ENCODE measurements around the gene PAQR6.
A peak's percentile ranks its signal among the peaks of the same experiment; 100 is the strongest.

PAQR6 gene

GRCh38 chr1:156214024-156214748 lies 33.7 kb downstream of the PAQR6 start:
- peak overlapping the region; percentile 84 for H3K4me3 ChIP-seq (ENCODE audit: low read depth, low read length)
- no peak for DNase-seq (ENCODE audit: low read depth)
- no peak for TF ChIP-seq CTCF (IDR thresholded peaks at IDR 0.05; ENCODE audit: insufficient read depth, low read depth, low read length, missing control alignments)

GRCh38 chr1:156213644-156213966 lies 34.3 kb downstream of the PAQR6 start:
- H3K4me3 ChIP-seq (ENCODE audit: low read depth, low read length) = peak overlapping the region; percentile 84
- DNase-seq (ENCODE audit: low read depth) = no peak
- TF ChIP-seq CTCF (IDR thresholded peaks at IDR 0.05; ENCODE audit: insufficient read depth, low read depth, low read length, missing control alignments) = no peak

- TF ChIP-seq CTCF (IDR thresholded peaks at IDR 0.05; ENCODE audit: insufficient read depth, low read depth, low read length, missing control alignments) = no peak
- peak within 1 kb of the TSS; percentile 84 for H3K4me3 ChIP-seq (ENCODE audit: low read depth, low read length)
- peak; percentile 98 for DNase-seq (ENCODE audit: low read depth)
Observed at GRCh38 chr1:156212833-156213643, 34.8 kb downstream of the PAQR6 start, which contains the start of gene PMF1. Gene PMF1, plus strand, starts transcription at chr1:156213007. Its CDS starts 9 bp downstream, at chr1:156213016.

GRCh38 chr1:156212130-156212529 lies 35.7 kb downstream of the PAQR6 start:
- no peak for TF ChIP-seq CTCF (IDR thresholded peaks at IDR 0.05; ENCODE audit: insufficient read depth, low read depth, low read length, missing control alignments)
- no peak for DNase-seq (ENCODE audit: low read depth)
- peak overlapping the region; percentile 84 for H3K4me3 ChIP-seq (ENCODE audit: low read depth, low read length)

GRCh38 chr1:156211243-156211642 lies 36.6 kb downstream of the PAQR6 start:
- H3K4me3 ChIP-seq (ENCODE audit: low read depth, low read length) = no peak overlapping the region
- TF ChIP-seq CTCF (IDR thresholded peaks at IDR 0.05; ENCODE audit: insufficient read depth, low read depth, low read length, missing control alignments) = no peak
- DNase-seq (ENCODE audit: low read depth) = no peak

- H3K4me3 ChIP-seq (ENCODE audit: low read depth, low read length) = no peak overlapping the region
- no peak for DNase-seq (ENCODE audit: low read depth)
- no peak for TF ChIP-seq CTCF (IDR thresholded peaks at IDR 0.05; ENCODE audit: insufficient read depth, low read depth, low read length, missing control alignments)
Observed at GRCh38 chr1:156204686-156205085, 43.2 kb downstream of the PAQR6 start.

Measured in GM12865 (cell line).